PC-3 (cell line): ENCODE data around the gene MED8. TPM values are rescaled to one million over a fixed set of nuclear protein-coding genes. Genes with fewer than 3 reads are reported as not detected.

Experiments used
- ATAC-seq: fragments of 200-7000 bp; cut with Tn5 transposase; 2 replicates; pipeline ENCODE4 v1.9.1; 2020; ENCODE audit warnings: mild to moderate bottlenecking, moderate library complexity
- BruUV-seq: library from RNA; stranded (reverse); fragments of 400-500 nt; replicated peaks from 2 replicates; lab custom pipeline; 2021; lab: Mats Ljungman, UMichigan
- CTCF ChIA-PET: fragments of 300-600 bp; sonication (Branson Sonifier 250); formaldehyde crosslinking; loops from one replicate; lab custom pipeline; 2022; ENCODE audit warnings: antibody characterized with exemption; lab: Charles Lee
- POLR2A ChIA-PET: fragments of 300-600 bp; sonication (Branson Sonifier 250); formaldehyde crosslinking; loops from one replicate; lab custom pipeline; 2022; ENCODE audit warnings: antibody characterized with exemption; ENCODE audit not compliant: unreplicated experiment; lab: Charles Lee
- DNase-seq: peaks from one replicate; pipeline ENCODE4 v3.0.0-alpha.2; 2015
- H2AFZ ChIP-seq: fragments of 300-600 bp; sonication (generic); 2 replicates; pipeline ENCODE4 v1.6.0; 2016; ENCODE audit warnings: antibody characterized with exemption, low read length
- H3F3A ChIP-seq: fragments of 300-600 bp; sonication (generic); one replicate; pipeline ENCODE4 v1.6.0; 2017; ENCODE audit warnings: antibody characterized with exemption, low read length, control low read depth, mild to moderate bottlenecking; ENCODE audit not compliant: unreplicated experiment
- H3K27ac ChIP-seq: fragments of 300-600 bp; sonication (generic); 2 replicates; pipeline ENCODE4 v1.5.1; 2016; ENCODE audit warnings: mild to moderate bottlenecking, low read length
- H3K27me3 ChIP-seq: fragments of 300-600 bp; sonication (generic); 2 replicates; pipeline ENCODE4 v1.6.1; 2016; ENCODE audit warnings: low read length, mixed read lengths
- H3K36me3 ChIP-seq: fragments of 300-600 bp; sonication (generic); 2 replicates; pipeline ENCODE4 v1.6.1; 2016; ENCODE audit warnings: low read depth, mixed run types, low read length, mixed read lengths
- H3K4me1 ChIP-seq: fragments of 300-600 bp; sonication (generic); 2 replicates; pipeline ENCODE4 v1.5.1; 2016; ENCODE audit warnings: low read length; ENCODE audit not compliant: insufficient read depth
- H3K4me2 ChIP-seq: fragments of 300-600 bp; sonication (generic); 2 replicates; pipeline ENCODE4 v1.6.0; 2016; ENCODE audit warnings: low read length
- H3K4me3 ChIP-seq: fragments of 300-600 bp; sonication (generic); 2 replicates; pipeline ENCODE4 v1.5.1; 2016; ENCODE audit warnings: mild to moderate bottlenecking, low read length, mixed read lengths
- H3K79me2 ChIP-seq: fragments of 300-600 bp; sonication (generic); 2 replicates; pipeline ENCODE4 v1.6.1; 2017; ENCODE audit warnings: low read length, mixed read lengths
- H3K9ac ChIP-seq: fragments of 300-600 bp; sonication (generic); 2 replicates; pipeline ENCODE4 v1.6.0; 2016; ENCODE audit warnings: mild to moderate bottlenecking, low read length
- H3K9me2 ChIP-seq: fragments of 300-600 bp; sonication (generic); replicated peaks from 2 replicates; pipeline ENCODE4 v1.6.1; 2016; ENCODE audit warnings: mixed run types, low read length, mixed read lengths
- H3K9me3 ChIP-seq: fragments of 300-600 bp; sonication (generic); 2 replicates; pipeline ENCODE4 v1.6.1; 2016; ENCODE audit warnings: low read length, mixed read lengths
- H4K20me1 ChIP-seq: fragments of 300-600 bp; sonication (generic); 2 replicates; pipeline ENCODE4 v1.6.1; 2016; ENCODE audit warnings: low read length, mixed read lengths
- CTCF ChIP-seq: fragments of 300-600 bp; sonication (generic); conservative IDR thresholded peaks from 2 replicates; pipeline ENCODE4 v1.5.1; 2017; ENCODE audit warnings: antibody characterized with exemption, low read depth, mild to moderate bottlenecking, low read length
- EZH2 ChIP-seq: fragments of 300-600 bp; sonication (generic); IDR thresholded peaks from one replicate; pipeline ENCODE4 v1.6.1; 2017; ENCODE audit warnings: antibody characterized with exemption, mild to moderate bottlenecking, low read length; ENCODE audit not compliant: unreplicated experiment
- EZH2phosphoT487 ChIP-seq: fragments of 300-600 bp; sonication (generic); IDR thresholded peaks from 2 replicates; pipeline ENCODE4 v1.6.1; 2018; ENCODE audit warnings: mild to moderate bottlenecking, antibody characterized with exemption, low read length, borderline replicate concordance
- intact Hi-C: fragments of 100-400 bp; cut with micrococcal nuclease; formaldehyde crosslinking; loops from 2 replicates; pipeline ENCODE4 v1.9.0; 2023
- total RNA-seq: library from RNA; depleted of rRNA; stranded (reverse); fragments of >200 nt; gene quantifications from 2 replicates; pipeline ENCODE4 v1.2.3, GENCODE V29; 2014

MED8 gene
- total RNA-seq, 1 experiment from 2014 or later: 41.8 TPM

- intact Hi-C loops: no loop called here
Measured at GRCh38 chr1:43376723-43377235, 12.8 kb downstream of the MED8 start.

GRCh38 chr1:43373066-43373940, 16.3 kb downstream of the MED8 start:
- H3K27me3 ChIP-seq: no peaks in the 10 kb centered on the region
- peaks cover 21% of the 10 kb centered on the region for H3K79me2 ChIP-seq
- no peaks in the 10 kb centered on the region for H3K36me3 ChIP-seq
- peak; percentile 93 for DNase-seq
- POLR2A ChIA-PET: interaction anchor here (0.6 kb wide), 1 partner anchor 63 kb away, joined by 3 read pairs; no protein-coding TSS in a partner anchor
- no peaks in the 10 kb centered on the region for H3K9me3 ChIP-seq
- peaks cover 47% of the 10 kb centered on the region for H3K4me1 ChIP-seq
- peaks cover 19% of the 10 kb centered on the region for H3F3A ChIP-seq
- peak overlapping the region; percentile 67 for H3K4me2 ChIP-seq
- H3K27ac ChIP-seq: peak overlapping the region; percentile 90
- intact Hi-C loops: no loop called here
- CTCF ChIA-PET: no interaction called here
- no TSS peak for BruUV-seq
- H2AFZ ChIP-seq: 0 out of 2 replicates have a peak overlapping the region, but pooled peaks have one; percentile 29
- H3K4me3 ChIP-seq: peak overlapping the region; percentile 25; the same call in 1 of the 2 replicates
- TF ChIP-seq CTCF (no peak), EZH2phosphoT487 (no peak), EZH2 (no peak)
- ATAC-seq: peak; percentile 75
- H4K20me1 ChIP-seq: no peaks in the 10 kb centered on the region
- peak overlapping the region; percentile 19; the same call in 1 of the 2 replicates for H3K9ac ChIP-seq
- no peaks in the 10 kb centered on the region for H3K9me2 ChIP-seq

More at GRCh38 chr1:43376723-43377235, 12.8 kb downstream of the MED8 start:
- peaks cover 15% of the 10 kb centered on the region for H3F3A ChIP-seq
- DNase-seq: no peak
- no peaks in the 10 kb centered on the region for H4K20me1 ChIP-seq
- ATAC-seq: no peak
- ChIA-PET CTCF (interaction anchor here (0.6 kb wide), 1 partner anchor 303 kb away, joined by 4 read pairs; no protein-coding TSS in a partner anchor), POLR2A (no interaction called here)
- H2AFZ ChIP-seq: no peak overlapping the region
- BruUV-seq: no TSS peak
- no peaks in the 10 kb centered on the region for H3K9me2 ChIP-seq
- H3K4me3 ChIP-seq: no peak overlapping the region
- H3K27me3 ChIP-seq: no peaks in the 10 kb centered on the region
- no peaks in the 10 kb centered on the region for H3K79me2 ChIP-seq
- no peak for TF ChIP-seq EZH2phosphoT487
- TF ChIP-seq CTCF: no peak
- no peak for TF ChIP-seq EZH2
- no peak overlapping the region for H3K27ac ChIP-seq
- no peak overlapping the region for H3K4me2 ChIP-seq
- no peak overlapping the region for H3K9ac ChIP-seq
- no peaks in the 10 kb centered on the region for H3K9me3 ChIP-seq
- H3K4me1 ChIP-seq: peaks cover 28% of the 10 kb centered on the region
- H3K36me3 ChIP-seq: no peaks in the 10 kb centered on the region
